Fibroblast of upper back skin (primary cell): ENCODE measurements around the gene HPCA.

Experiments
- DNase-seq: peaks from one replicate; pipeline ENCODE4 v3.0.0-alpha.2; 2013

The HPCA gene

DNA sequence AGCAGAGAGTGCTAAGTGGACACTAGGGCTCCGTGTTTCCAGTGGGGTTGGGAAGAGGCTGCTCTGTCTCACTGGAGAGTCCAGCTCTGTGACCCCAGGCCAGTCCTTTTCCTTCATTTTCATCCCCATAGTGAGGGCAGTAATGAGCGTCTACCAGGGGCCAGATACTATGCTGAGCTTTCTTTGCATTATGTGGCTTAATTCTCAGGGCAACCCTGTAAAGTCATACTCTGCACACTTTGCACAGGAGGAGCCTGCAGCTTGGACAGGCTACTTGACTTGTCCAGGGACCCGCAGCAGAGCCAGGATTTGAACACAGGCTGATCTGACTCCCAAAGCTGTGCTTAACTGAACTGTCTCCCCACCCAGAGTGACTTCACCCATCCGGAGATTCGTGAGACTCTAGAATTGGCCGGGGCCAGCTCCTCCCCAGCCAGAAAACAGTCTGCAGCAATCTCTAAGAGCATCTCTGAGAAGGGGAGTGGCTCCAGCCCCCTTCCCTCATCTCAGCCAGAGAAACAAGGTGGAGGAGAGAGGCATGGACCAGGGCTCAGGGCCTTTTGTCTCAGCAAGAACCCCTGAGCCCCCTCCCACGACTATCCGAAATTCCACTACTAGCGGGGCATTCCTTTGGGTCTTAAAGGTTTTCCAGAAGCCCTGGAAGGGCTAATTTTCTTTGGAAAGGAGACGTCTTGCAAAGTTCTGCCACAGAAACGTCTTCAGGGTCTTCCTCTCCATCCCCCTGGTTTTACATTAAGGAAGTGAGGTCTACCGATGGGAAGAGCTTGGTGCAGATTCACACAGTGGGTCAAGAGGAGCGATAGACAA lies 14.7 kb upstream of the HPCA start:
- DNase-seq = peak; percentile 35

DNA sequence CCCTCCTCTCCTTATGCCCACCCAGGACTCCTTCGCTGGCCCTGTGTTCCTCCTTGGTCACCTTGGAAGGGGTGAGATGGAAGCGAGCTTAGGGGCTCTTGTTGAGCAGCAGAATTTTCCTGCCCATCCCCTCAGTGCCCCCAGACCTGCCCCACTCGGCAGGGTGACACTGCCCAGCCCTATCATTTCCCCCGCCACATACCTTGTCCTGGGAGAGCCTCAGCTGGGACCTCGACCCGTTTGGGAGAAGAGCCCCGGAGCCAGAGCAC lies 14.2 kb upstream of the HPCA start:
- DNase-seq = no peak

DNA sequence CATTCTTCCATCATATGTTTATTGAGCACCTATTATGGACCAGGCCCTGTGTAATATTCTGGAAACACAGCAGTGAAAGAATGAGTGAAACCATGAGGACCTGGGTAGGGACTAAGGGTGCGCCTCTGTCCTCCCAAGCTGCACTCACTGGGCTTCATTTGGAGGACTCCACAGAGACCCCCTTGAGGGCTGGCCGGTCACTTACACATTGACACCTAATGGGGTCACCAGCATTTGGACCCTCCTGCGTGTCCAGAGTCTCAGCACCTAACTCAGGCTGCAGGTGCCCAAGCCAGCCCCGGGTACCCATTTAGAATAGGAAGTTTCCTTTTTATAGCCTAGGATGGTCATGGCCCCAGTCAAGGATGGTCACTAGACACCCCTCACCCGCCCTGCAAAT lies 12.8 kb upstream of the HPCA start:
- DNase-seq = no peak

DNA sequence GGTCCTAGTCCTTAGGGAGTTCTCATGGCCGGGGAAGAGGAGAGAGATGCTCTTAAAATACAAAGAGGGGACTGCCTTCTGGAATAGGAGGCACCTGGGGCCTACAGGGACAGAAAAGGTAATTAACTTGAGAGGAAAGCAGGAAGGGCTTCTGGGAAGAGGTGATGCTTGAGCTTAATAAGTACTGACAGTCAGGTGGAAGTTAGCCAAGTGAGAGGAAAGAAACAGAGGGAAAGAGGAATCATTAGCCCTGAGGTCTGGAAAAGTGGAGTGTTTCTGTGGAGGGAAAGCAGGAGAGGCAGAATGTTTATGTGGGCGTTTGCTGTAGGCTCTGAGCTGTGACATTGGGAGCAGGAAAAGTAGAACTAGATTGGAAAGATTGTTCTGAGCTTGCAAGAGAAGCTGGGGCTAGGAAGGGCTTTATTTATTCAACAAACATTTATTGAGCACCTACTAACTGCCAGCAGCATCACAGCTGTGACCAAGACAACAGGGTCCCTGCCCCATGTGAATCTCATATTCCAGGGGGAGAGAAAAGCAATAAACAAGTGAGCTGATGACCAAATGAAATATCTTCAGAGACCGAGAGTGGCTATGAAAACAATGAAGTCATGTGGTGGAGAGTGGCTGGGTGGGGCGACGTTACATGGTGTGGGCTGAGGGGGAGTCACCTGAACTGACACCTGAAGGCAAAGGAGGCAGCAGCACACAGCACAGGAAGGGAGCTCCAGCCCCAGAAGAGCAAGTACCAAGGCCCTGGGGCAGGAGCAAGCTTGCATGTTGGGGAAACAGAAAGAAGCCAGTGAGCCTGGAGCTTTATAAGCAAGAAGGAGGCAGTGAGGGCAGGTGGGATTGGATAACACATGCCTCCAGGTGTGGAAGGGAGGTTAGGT lies 11.2 kb upstream of the HPCA start:
- no peak for DNase-seq

DNA sequence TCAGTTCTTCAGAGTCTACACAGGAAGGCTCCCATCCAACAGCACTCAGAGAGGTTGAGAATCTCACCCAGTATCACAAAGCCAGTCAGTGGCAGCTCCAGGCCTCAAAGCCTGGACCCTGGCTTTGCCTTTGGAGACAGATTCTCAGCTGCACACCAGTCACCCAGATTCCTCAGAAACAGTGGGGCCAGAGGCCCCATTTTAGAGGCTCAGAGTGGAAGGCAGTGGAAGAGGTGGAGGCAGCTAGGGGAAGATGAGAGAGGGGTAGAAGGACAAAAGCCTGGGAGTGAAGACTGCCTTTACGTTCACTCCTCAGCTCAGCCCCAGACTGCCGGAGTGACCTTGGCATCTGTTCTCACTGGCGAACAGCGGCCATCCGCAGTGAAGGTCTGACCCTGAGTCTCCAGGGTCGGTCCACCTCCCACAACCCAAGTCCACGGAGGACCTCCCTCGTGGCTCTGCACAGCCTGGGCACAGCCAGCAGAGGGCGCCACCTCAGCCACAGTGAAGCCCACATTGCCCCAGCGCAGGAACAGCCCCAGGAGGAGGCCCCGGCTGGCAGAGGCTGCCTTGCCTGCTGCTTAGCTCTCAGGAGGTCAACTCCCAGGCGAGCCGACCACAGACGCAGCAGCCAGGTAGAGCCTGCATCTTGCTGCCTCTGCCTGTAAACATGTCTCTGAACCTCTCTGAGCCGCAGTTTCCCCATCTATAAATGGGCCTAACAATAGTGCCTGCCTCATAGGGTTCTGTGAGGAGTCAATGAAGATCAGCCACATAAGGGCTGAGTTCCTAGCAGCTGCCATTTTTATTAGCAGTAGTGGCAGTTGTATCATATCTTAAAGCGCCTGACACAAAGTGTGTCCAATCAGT lies 9.7 kb upstream of the HPCA start:
- peak; percentile 30 for DNase-seq

DNA sequence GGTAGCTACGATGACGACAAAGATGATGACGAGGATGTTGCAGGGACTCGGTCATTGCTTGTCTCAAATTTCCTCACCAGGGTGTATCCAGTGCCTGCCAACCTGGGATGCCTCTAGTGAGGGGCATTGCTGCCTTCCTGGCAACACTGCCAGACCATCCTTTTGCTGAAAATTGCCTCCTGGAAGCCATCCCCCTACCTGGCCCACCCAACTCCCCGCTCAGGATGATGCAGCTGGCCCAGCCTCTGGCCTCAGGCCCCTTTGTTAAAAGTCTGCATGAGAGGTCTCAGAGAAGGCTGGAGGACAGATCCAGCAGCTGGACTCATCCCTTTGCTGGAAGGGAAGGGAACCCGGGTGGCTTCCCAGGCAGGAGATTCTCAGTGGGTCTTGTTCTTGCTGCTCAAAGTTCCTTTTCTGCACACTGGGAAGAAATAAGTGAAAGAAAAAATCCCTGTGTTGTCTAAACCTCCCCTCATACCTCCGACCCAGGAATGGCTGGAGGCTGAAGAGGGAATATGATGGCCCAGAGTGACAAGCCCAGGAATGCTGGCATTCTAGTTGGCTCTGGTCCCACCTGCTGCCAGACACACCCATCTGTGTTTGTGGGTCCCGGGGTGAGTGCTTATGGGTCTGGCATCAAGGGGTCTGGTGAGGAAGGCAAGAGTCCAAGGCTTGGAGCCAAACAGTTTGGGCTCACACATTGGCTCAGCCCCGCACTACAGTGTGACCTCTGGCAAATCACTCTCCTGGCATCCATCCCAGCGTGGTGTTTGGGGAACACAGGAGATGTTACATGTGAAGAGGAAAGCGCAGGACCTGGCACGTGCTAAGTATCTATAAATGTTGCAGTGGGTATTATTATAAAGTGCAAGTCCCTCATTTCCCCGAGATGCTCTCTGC lies 8.8 kb upstream of the HPCA start:
- no peak for DNase-seq

DNA sequence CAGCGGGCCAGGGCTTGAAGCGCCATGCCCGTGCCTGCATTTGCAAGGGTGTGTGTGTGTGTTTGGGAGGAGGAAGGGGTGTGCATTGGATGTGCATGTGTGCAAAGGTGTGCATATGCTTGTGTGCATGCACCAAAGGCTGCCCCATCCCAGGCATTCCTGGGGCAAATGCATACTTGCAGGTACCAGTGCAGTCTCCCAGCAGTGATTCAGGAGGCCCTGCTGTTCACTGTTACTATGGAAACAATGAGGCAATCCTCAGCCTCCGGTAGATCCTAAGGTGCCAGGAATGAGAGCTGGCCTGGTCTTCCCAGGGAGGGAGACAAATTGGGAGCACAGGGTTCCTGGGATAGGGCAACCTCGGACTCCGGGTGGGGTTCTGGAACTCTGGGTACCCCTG lies 8.1 kb upstream of the HPCA start:
- DNase-seq = peak; percentile 23

DNA sequence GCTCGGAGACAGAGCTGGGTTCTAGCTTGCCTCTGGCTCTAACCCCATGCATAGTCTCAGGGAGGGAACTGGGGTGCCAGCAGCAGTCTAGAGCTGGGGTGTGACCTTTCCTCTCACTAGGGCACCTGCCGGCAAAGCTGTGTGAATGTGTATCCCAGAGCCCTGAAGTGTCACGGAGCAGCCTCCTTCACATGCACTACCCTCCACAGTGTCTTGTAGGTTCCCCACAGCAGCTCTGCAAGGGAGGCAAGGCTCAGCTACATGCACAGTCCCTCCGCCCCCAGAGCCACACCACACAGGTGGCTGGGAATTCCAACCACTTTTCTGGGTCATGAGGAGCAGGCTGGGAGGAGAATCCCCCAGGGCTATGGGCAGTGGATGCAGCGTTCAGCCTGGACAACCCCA lies 7.7 kb upstream of the HPCA start:
- no peak for DNase-seq

DNA sequence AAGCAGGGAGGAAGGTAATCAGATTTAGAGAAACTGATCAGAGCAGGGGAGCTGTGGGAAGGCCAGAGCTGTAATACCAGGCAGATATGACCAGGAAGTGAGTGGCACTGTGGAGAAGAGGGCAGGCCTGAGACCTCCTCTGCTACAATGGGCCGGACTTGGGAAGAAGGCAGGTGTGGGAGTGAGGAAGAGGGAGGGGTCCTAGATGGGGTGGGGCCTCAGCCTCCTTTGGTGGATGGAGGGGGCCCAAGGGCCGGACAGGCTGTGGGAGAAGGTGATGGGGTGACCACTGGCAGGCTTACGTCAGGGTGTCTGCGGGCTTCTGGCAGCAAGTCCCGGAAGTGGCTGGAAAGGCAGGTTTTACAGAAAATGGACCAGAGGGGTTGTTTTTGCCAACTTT lies 5.0 kb upstream of the HPCA start:
- no peak for DNase-seq

DNA sequence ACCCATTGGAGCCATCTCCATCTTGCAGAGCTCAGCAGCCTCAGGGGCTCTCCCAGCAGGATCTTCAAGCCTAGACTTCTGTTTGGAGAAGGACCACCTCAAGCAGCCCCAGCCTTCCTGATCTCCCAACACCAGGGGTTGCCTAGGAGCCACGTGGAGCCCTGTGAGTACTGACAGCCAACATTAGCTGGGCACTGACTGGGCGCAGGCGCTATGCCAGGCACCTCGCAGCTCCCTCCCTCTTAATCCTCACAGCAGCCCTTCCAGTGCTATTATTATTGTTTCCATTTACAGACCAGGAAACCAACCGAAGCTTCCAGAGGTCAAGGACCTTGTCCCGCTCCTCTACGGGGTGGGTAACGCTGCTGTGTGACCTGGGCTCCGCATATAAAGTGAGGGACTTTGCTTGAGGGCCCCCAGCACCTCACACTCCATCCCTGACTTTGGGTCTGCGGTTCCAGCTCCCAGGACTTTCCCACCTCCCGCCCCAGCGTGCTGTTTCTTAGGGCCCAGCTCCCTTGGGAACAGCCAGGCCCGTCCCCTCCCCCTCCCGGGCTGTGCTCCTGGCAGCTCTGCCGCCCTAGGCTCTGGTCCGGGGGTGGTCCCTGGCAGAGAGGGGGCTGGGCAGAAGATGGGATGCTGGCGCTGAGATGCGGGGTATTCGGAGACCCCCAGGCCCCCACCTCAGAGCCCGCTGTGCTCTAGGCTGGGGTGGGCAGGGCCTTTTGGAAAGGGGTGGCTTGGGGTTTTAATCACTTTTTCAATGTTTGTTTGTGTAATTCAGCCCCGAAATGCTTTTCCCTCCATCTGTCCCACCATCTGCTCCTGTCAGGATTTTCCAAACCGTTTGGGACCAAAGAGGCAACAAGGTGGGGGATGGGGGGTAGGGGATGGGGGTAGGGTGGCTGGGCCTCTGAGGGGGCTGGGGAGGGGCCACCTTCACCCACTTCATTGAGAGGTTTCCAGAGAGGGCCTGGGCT lies 4.1 kb upstream of the HPCA start:
- no peak for DNase-seq

DNA sequence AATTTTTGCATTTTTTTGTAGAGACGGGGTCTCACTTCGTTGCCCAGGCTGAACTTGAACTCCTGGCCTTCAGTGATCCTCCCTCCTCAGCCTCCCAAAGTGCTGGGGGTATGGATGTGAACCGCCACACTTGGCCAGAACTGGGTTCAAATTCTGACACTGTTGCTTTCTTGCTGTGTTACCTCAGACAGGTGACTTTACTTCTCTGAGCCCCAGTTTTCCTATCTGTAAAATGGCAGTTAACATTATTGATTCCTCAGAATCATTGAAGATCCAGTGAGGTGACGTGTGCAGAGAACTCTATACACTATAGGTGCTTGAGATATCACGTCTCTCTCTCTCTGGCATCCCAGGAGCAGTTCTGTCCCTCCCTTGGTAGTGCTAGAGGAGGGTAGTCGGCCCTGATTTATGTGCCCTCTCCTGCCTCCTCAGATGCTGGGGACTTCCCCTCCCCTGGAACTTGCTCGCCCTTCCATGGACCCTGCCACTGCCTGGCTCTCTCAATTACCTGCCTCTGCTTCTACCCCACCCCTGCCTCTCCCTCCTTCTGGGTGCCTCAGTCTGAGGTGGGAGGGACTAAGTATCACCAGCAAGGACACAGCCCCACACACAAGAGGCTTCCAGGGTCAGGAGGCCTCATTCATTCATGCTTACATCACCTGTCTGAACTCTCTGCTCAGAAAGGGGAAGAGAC lies 2.8 kb upstream of the HPCA start:
- no peak for DNase-seq

DNA sequence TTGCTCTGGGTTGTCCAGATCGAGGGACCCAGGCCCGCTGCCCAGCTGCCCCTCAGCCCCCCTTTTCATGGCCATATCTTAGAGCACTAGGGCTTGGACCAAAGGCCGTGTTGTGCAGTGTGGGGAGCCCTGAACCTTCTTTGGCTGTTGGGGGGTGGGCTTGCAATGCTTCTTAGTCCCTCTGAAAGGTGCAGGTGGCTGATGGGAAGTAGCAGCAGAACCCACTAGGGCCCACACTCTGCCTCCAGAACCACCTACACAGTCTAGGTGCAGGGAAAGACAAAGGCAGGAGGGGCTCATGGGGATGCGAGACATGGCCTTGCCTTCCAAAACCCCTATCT lies 2.3 kb upstream of the HPCA start:
- no peak for DNase-seq

DNA sequence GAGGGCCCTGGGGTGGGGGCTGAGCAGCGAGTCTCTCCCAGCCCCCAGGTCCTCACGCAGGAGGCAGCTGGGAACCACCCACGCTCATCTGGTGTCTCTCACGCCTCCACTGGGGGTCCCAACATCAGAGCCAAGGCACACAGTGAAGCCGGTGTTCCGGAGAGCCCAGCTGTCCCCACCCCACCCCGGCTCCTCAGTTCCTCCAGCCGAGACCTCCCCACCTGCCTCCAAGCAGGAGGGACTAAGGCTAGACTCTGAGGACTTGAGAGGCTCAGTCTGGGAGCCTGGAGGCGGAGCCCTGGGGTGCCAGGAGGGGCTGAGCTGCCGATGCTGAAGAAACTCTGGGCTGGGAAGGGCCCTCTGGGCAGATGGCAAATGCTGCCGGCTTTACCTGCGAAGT lies 1.6 kb upstream of the HPCA start:
- DNase-seq = no peak

DNA sequence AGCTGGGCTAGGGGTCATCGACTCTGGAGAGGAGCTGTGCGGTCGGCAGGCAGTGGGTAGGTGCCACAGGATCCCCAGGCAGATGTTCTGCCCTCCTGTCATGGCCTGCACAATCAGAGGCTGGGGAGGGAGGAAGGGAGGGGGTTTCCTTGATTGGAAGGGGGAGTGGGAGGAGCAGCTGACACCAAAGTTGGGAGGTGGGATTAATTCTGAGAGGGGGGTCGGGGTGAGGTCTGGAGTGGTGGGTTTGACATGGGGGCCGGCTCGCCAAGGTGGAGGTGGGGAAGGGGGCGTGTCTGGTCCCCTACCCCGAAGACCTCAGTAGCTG lies 651 bp upstream of the HPCA start:
- DNase-seq = no peak

DNA sequence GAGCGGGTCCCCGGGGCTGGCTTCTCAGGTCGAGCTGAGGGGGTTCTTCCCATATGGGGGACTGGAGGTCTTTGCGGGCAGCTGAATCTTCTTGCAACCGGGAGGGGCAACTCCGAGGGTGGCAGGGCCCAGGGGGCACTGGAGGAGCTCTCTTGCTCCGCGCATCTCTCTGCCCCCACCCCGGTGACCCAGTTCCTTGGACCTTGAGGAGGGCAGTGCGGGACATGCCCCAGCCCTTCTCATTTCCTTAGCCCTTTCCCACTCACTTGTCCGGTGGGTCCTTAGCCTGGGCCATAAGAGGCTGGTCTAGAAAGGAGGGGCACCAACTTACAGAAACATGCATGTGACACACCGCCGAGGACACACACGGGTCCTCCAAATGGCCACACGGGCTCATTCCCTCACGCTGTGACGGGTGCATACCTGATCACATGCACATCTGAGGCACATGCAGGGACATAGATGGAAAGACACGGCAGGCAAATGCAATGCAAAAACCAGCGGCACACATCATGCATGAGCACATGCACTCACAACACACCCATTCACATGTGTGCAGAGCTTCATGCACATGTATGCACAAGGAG lies 630 bp downstream of the HPCA start:
- DNase-seq = no peak

DNA sequence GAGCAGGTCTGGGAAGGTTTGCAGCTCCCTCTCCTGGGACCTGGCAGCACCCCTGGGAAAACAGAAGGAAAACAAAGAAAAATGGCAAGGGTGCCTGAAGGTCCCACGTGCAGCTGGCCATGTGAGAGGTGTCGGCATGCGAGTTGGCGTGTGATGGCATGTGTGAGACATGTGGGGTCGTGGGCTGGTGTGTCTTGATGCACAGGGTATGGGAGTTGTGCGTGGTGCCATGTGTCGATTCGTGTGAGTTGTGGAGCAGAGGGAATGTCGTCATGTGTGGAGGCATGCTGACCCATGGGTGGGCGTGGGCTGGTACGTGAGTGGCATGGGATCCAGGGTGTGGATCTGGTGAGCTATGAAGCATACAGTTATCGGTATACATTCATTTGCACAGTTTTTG lies 1.3 kb downstream of the HPCA start:
- DNase-seq = no peak

DNA sequence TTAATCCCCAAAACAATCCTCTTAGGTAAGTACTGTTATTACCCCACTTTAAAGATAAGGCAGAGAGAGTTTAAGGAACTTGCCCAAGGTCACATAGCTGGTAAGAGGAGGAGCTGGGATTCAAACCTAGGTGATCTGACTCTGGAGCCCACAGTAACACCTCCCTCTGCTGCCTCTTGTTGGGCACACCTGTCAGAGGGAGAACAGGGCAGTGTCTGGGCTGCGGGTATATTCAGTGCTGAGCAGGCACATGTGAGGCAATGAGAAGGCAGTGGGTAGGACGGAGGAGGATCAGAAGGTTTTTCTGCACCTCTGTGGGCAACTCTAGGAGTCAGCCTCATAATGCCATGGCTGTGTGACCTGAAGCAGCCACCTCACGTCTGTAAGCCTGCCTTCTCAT lies 1.8 kb downstream of the HPCA start:
- no peak for DNase-seq

DNA sequence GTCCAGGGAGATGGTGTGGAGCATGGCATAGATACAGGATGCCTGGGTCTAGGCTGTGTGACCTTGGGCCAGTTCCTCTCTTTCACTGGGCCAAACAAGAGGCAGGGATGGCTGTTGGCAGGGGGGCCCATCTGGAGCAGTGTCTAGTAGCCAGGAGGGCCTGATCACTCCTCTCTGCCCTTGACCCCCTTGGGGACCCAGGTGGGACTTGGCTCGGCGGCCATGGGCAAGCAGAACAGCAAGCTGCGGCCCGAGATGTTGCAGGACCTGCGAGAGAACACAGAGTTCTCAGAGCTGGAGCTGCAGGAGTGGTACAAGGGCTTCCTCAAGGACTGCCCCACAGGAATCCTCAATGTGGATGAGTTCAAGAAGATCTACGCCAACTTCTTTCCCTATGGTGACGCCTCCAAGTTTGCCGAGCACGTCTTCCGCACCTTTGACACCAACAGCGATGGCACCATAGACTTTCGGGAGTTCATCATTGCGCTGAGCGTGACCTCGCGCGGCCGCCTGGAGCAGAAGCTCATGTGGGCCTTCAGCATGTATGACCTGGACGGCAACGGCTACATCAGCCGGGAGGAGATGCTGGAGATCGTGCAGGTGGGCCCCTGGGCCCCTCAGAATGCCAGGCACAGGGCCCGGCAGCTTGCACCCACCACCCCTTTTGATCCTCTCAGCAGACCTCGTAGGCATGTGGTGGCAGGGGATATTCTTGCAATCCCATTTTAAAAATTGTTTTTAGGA lies 2.6 kb downstream of the HPCA start:
- no peak for DNase-seq

DNA sequence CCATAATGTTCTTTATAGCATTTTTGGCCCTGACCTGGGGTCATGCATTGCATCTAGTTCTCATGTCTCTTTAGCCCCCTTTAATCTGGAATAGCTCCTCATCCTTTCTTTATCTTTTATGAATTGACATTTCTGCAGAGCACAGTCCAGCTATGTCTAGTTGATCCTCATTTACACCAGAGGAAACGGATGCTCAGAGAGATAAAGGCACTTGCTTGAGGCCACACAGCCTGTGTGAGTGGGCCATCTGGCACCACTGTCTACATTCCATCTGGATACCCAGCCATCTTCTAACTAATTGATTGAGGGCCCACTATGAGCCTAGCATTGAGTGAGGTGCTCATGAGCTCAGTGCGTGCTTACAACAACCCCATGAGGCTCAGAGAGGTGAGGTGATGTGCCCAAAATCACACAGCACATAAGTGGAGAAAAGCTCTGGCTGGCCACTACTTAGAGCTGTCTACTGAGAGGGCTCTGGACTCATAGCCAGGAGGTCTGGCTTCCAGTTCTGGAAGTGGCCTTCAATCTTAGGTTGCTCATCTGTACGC lies 3.5 kb downstream of the HPCA start:
- no peak for DNase-seq
